K562 (cell line): Measurements from ENCODE around the gene EVC. TPM values are rescaled to one million over a fixed set of nuclear protein-coding genes. Genes with fewer than 3 reads are reported as not detected.

Source experiments
- ATAC-seq: fragments of 200-7000 bp; cut with Tn5 transposase; 3 replicates; pipeline ENCODE4 v1.9.1; 2020; ENCODE audit warnings: moderate library complexity
- BruUV-seq: library from RNA; stranded (reverse); fragments of 400-500 nt; replicated peaks from 2 replicates; lab custom pipeline; 2021; lab: Mats Ljungman, UMichigan
- CTCF ChIA-PET: fragments of 300-600 bp; formaldehyde crosslinking; extraction: SDS; loops from one replicate; lab custom pipeline; 2021; ENCODE audit warnings: low intra/inter-chr PET ratio; lab: Yijun Ruan, JAX
- POLR2A ChIA-PET: fragments of 300-600, 350-650 bp; sonication (Branson Sonifier 250); formaldehyde crosslinking; extraction: SDS; loops from one replicate; lab custom pipeline; 2021; ENCODE audit warnings: antibody characterized with exemption, inconsistent platforms; lab: Yijun Ruan, JAX
- DNase-seq, 4 experiments: peaks; one replicate each; pipeline versions ENCODE4 v3.0.0 to v3.0.0-alpha.2; 2011 to 2018; ENCODE audit warnings: low spot score in 3 of 4, mixed read lengths in 3 of 4; ENCODE audit errors: extremely low read depth in 1 of 4
- FAIRE-seq: peaks from 2 replicates; lab custom pipeline; 2011; peaks lifted over from hg19 to GRCh38; lab: Jason Lieb, UNC
- H2AFZ ChIP-seq: 2 replicates; pipeline ENCODE4 v1.6.0; 2011; ENCODE audit warnings: low read depth, low read length, control low read depth, inconsistent platforms
- H3K27ac ChIP-seq: fragments of 200-600 bp; 3 replicates; pipeline ENCODE4 v1.8.0; 2011; ENCODE audit warnings: low read depth, mild to moderate bottlenecking, control low read depth, inconsistent platforms, low read length, moderate library complexity, mixed read lengths; ENCODE audit errors: extremely low read depth
- H3K27me3 ChIP-seq, 2 experiments: fragments of 300-600 bp in 1 of 2; 2 replicates in 1 of 2; 3 replicates in 1 of 2; pipeline versions ENCODE4 v1.6.0 to v1.8.0; 2011; ENCODE audit warnings: inconsistent platforms in 2 of 2, low read length in 2 of 2, mild to moderate bottlenecking in 1 of 2, mixed read lengths in 1 of 2, moderate library complexity in 1 of 2; ENCODE audit not compliant: control insufficient read depth in 2 of 2, insufficient read depth in 2 of 2
- H3K36me3 ChIP-seq: fragments of 300-600 bp; 3 replicates; pipeline ENCODE4 v1.8.0; 2011; ENCODE audit warnings: mild to moderate bottlenecking, low read length, inconsistent platforms; ENCODE audit not compliant: control insufficient read depth, insufficient read depth
- H3K4me1 ChIP-seq, 2 experiments: fragments of 200-600 bp in 1 of 2; replicated peaks in 1 of 2; 2 replicates in 1 of 2; 3 replicates in 1 of 2; pipeline versions ENCODE4 v1.5.1 to v1.8.0; 2011; ENCODE audit warnings: inconsistent platforms in 2 of 2, low read length in 2 of 2, mild to moderate bottlenecking in 1 of 2, mixed read lengths in 1 of 2, moderate library complexity in 1 of 2; ENCODE audit not compliant: control insufficient read depth in 2 of 2, insufficient read depth in 2 of 2
- H3K4me2 ChIP-seq: 2 replicates; pipeline ENCODE4 v1.6.1; 2011; ENCODE audit warnings: low read length, control low read depth, inconsistent platforms, mixed read lengths; ENCODE audit not compliant: insufficient read depth
- H3K4me3 ChIP-seq: fragments of 200-600 bp; sonication (generic), shearing (Covaris generic); 2 replicates; pipeline ENCODE4 v1.5.1; 2016; ENCODE audit warnings: control low read depth, inconsistent platforms
- H3K79me2 ChIP-seq: fragments of 200-600 bp; 3 replicates; pipeline ENCODE4 v1.8.0; 2011; ENCODE audit warnings: low read length, inconsistent platforms; ENCODE audit not compliant: control insufficient read depth, insufficient read depth
- H3K9ac ChIP-seq, 2 experiments: 2 replicates each; pipeline versions ENCODE4 v1.6.0 to v1.6.1; 2011; ENCODE audit warnings: low read depth in 2 of 2, low read length in 2 of 2, control low read depth in 1 of 2, inconsistent platforms in 1 of 2, mild to moderate bottlenecking in 1 of 2, mixed read lengths in 1 of 2; ENCODE audit not compliant: insufficient read depth in 1 of 2
- H3K9me1 ChIP-seq: one replicate; pipeline ENCODE4 v1.6.0; 2011; ENCODE audit warnings: inconsistent platforms, mild to moderate bottlenecking, low read length, moderate library complexity; ENCODE audit not compliant: control insufficient read depth, insufficient read depth
- H3K9me3 ChIP-seq: replicated peaks from 2 replicates; pipeline ENCODE4 v1.5.1; 2011; ENCODE audit warnings: low read depth, low read length, inconsistent platforms; ENCODE audit not compliant: control insufficient read depth, insufficient read depth
- H4K20me1 ChIP-seq: replicated peaks from 2 replicates; pipeline ENCODE4 v1.6.1; 2011; ENCODE audit warnings: low read length, inconsistent platforms, mixed read lengths; ENCODE audit not compliant: control insufficient read depth, insufficient read depth
- COPS2 ChIP-seq: fragments of 450-650 bp; conservative IDR thresholded peaks from 2 replicates; pipeline ENCODE4 v1.6.1; 2016; ENCODE audit warnings: mild to moderate bottlenecking, moderate library complexity
- KAT7 ChIP-seq: sonication (generic); formaldehyde crosslinking; IDR thresholded peaks from 2 replicates; pipeline ENCODE4 v1.8.0; 2022; ENCODE audit warnings: missing genetic modification reagents, mild to moderate bottlenecking, borderline replicate concordance
- SOX6 ChIP-seq: fragments of 450-650 bp; IDR thresholded peaks from 2 replicates; pipeline ENCODE4 v1.6.1; 2014; ENCODE audit warnings: mild to moderate bottlenecking
- ZNF134 ChIP-seq: fragments of 250-450 bp; sonication (Bioruptor Pico); conservative IDR thresholded peaks from 2 replicates; pipeline ENCODE4 v1.4.0; 2020
- ZNF224 ChIP-seq: sonication (generic); formaldehyde crosslinking; IDR thresholded peaks from 2 replicates; pipeline ENCODE4 v1.8.0; 2022; ENCODE audit warnings: mild to moderate bottlenecking, missing genetic modification reagents
- WGBS: fragments of 100-300 bp; shearing (Covaris generic); methylation state at CpG from one replicate; pipeline ENCODE4 v1.1.6; 2016; ENCODE audit warnings: low coverage, mixed read lengths; ENCODE audit not compliant: insufficient coverage; ENCODE audit errors: missing lambda C conversion rate; 5-methylcytosine and 5-hydroxymethylcytosine counted together
- in situ Hi-C: fragments of 300-500 bp; cut with MboI; formaldehyde crosslinking; loops from 4 replicates; pipeline ENCODE4 v1.15.0; 2018; ENCODE audit warnings: inconsistent platforms, mixed read lengths
- intact Hi-C: fragments of 100-400 bp; cut with micrococcal nuclease; formaldehyde crosslinking; loops from 2 replicates; pipeline ENCODE4 v1.14.2; 2022
- polyA plus RNA-seq, 8 experiments: library from polyadenylated mRNA; depleted of rRNA in 4 of 8; stranded (reverse) in 5 of 8; unstranded in 3 of 8; fragments of >200 nt; fragmentation: Nextera tagmentation in 2 of 8; fragmentation: Illumina TruSeq in 1 of 8; extraction: Ambion mirVana in 2 of 8; extraction: Trizol in 1 of 8; gene quantifications; 2 replicates each; pipeline versions ENCODE4 v1.2.1 to v1.2.3, GENCODE V29; 2011 to 2014; ENCODE audit warnings: inconsistent platforms in 1 of 8, missing spikeins in 1 of 8
- total RNA-seq, 7 experiments: library from RNA; depleted of rRNA in 6 of 7; stranded (reverse); fragments of >200 nt in 6 of 7; fragmentation: Illumina TruSeq in 2 of 7; extraction: Trizol in 2 of 7; gene quantifications; 2 replicates each; pipeline versions ENCODE4 v1.2.1 to v1.2.3, GENCODE V29; 2011 to 2021; ENCODE audit warnings: low replicate concordance in 1 of 7
- TF ChIP-seq, protein P1 (sequence below): sonication (generic); formaldehyde crosslinking; IDR thresholded peaks from 2 replicates; pipeline ENCODE4 v1.4.0; 2020; ENCODE audit warnings: mild to moderate bottlenecking, missing genetic modification reagents
- TF ChIP-seq, protein P2 (sequence below), 3 experiments: fragments of 200-800 bp in 1 of 3; sonication (Bioruptor generic) in 1 of 3; sonication (generic) in 1 of 3; formaldehyde crosslinking in 1 of 3; IDR thresholded peaks; 2 replicates each; pipeline versions ENCODE4 v1.6.1 to v1.8.0; 2016 to 2022; ENCODE audit warnings: mild to moderate bottlenecking in 2 of 3, missing compliant biosample characterization in 2 of 3, missing genetic modification characterization in 2 of 3, missing genetic modification reagents in 1 of 3
- TF ChIP-seq, protein P3 (sequence below): fragments of 200-800 bp; sonication (Bioruptor generic); IDR thresholded peaks from 2 replicates; pipeline ENCODE4 v1.6.1; 2017; ENCODE audit warnings: missing genetic modification characterization, missing compliant biosample characterization

Gene EVC
- total and polyA plus RNA-seq, 9 of the 15 experiments (the other 6 are each of a cell fraction or from before 2014, with no cell fraction given) = 0.03 to 3.2 (median 1.1) TPM

DNA sequence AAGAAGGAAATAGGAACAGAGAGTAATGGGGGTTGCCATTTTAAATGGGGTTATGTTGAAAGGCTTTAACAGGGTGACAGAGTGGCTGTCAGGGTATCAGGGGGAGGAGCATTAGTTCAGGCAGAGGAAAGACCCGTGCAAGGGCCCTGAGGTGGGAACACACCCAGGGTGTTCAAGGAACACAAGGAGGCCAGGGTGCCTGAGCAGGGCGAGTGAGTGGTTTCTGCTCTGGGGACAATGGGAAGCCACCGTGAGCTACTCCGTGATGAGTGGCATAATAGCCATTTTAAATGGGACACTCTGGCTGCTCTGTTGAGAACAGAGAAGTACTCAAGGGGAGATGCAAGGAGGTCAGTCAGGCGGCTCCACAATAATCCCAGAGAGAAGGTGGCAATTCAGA lies 7.2 kb upstream of the EVC start:
- Histone ChIP-seq H3K9me3 (peaks cover 7% of the 10 kb centered on the region; the same call in 1 of the 2 replicates), H3K36me3 (no peaks in the 10 kb centered on the region), H3K4me1 (peaks cover 0 to 10% of the 10 kb centered on the region in 2 experiments; a peak in 2 of 5 replicates), H3K79me2 (no peaks in the 10 kb centered on the region), H3K4me2 (no peak overlapping the region), H3K4me3 (no peak overlapping the region), H3K27me3 (no peaks in the 10 kb centered on the region), H3K27ac (no peak overlapping the region), H2AFZ (no peak overlapping the region), H3K9ac (no peak overlapping the region), H4K20me1 (no peaks in the 10 kb centered on the region), H3K9me1 (no peaks in the 10 kb centered on the region)
- intact Hi-C loops = no loop called here
- DNase-seq (no peak), ATAC-seq (no peak), FAIRE-seq (no peak)
- CTCF ChIA-PET = no interaction called here
- in situ Hi-C loops = no loop called here
- POLR2A ChIA-PET = no interaction called here
- no TSS peak for BruUV-seq
- WGBS = 8% methylated on average over 5 of the region's 5 CpGs
- no peak for TF ChIP-seq ZNF224

DNA sequence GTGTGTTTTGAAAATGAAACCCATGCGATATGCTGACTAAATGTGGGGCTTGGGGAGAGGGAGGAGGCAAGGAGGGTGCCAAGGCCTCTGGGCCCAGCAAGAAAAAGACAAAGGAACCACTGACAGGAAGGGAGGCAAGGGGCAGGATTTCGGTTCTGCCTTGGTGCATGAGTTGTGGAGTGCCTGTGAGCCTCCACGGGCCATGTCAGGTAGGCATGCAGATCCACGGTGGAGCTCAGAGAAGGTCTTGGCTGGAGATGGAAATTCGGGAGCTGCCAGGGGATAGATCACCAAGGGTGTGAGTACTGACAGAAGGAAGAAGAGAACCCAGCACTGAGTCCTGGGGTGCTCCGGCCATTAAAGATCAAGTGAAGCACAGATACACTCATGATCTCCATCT lies 6.7 kb upstream of the EVC start:
- Histone ChIP-seq H3K9me1 (no peaks in the 10 kb centered on the region), H3K27ac (no peak overlapping the region)
- no TSS peak for BruUV-seq
- intact Hi-C loops = no loop called here
- TF ChIP-seq, protein P1, sequence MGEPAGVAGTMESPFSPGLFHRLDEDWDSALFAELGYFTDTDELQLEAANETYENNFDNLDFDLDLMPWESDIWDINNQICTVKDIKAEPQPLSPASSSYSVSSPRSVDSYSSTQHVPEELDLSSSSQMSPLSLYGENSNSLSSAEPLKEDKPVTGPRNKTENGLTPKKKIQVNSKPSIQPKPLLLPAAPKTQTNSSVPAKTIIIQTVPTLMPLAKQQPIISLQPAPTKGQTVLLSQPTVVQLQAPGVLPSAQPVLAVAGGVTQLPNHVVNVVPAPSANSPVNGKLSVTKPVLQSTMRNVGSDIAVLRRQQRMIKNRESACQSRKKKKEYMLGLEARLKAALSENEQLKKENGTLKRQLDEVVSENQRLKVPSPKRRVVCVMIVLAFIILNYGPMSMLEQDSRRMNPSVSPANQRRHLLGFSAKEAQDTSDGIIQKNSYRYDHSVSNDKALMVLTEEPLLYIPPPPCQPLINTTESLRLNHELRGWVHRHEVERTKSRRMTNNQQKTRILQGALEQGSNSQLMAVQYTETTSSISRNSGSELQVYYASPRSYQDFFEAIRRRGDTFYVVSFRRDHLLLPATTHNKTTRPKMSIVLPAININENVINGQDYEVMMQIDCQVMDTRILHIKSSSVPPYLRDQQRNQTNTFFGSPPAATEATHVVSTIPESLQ (CRISPR knock-in tag) = no peak
- TF ChIP-seq, protein P2, sequence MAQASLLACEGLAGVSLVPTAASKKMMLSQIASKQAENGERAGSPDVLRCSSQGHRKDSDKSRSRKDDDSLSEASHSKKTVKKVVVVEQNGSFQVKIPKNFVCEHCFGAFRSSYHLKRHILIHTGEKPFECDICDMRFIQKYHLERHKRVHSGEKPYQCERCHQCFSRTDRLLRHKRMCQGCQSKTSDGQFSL (CRISPR knock-in tag; IDR thresholded peaks at IDR 0.05) = no peak
- TF ChIP-seq, protein P2 (tag; IDR thresholded peaks at IDR 0.05) = no peak
- TF ChIP-seq, protein P3, sequence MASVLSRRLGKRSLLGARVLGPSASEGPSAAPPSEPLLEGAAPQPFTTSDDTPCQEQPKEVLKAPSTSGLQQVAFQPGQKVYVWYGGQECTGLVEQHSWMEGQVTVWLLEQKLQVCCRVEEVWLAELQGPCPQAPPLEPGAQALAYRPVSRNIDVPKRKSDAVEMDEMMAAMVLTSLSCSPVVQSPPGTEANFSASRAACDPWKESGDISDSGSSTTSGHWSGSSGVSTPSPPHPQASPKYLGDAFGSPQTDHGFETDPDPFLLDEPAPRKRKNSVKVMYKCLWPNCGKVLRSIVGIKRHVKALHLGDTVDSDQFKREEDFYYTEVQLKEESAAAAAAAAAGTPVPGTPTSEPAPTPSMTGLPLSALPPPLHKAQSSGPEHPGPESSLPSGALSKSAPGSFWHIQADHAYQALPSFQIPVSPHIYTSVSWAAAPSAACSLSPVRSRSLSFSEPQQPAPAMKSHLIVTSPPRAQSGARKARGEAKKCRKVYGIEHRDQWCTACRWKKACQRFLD (CRISPR knock-in tag) = no peak
- TF ChIP-seq ZNF134 (no peak), COPS2 (no peak), SOX6 (no peak), KAT7 (CRISPR knock-in tag) (no peak)
- TF ChIP-seq, all 486 proteins: peak for 0
- Histone ChIP-seq H3K79me2 (no peaks in the 10 kb centered on the region), H3K36me3 (no peaks in the 10 kb centered on the region), H3K9me3 (peaks cover 7% of the 10 kb centered on the region; the same call in 1 of the 2 replicates), H3K4me2 (no peak overlapping the region), H3K9ac (no peak overlapping the region), H3K27me3 (peaks cover 0 to under 1% of the 10 kb centered on the region in 2 experiments; a peak in 1 of 5 replicates), H2AFZ (no peak overlapping the region), H3K4me3 (no peak overlapping the region), H3K4me1 (peaks cover 0 to 11% of the 10 kb centered on the region in 2 experiments; a peak in 3 of 5 replicates), H4K20me1 (no peaks in the 10 kb centered on the region)
- CTCF ChIA-PET = no interaction called here
- in situ Hi-C loops = no loop called here
- ATAC-seq = no peak
- WGBS = 5% methylated on average over 6 of the region's 6 CpGs
- POLR2A ChIA-PET = interaction anchor here (0.7 kb wide), 1 partner anchor 94 kb away, joined by 3 read pairs; no protein-coding TSS in a partner anchor
- DNase-seq = no peak
- FAIRE-seq = no peak
